HTR-8/SVneo (cell line): ENCODE measurements around the gene GRIN3B.

Experiments
- DNase-seq: peaks from one replicate; pipeline ENCODE4 v3.0.0; 2011; ENCODE audit warnings: low spot score, mixed read lengths; ENCODE audit not compliant: insufficient read length
- FAIRE-seq: peaks from 2 replicates; lab custom pipeline; 2011; peaks lifted over from hg19 to GRCh38; lab: Jason Lieb, UNC

The GRIN3B gene

DNA sequence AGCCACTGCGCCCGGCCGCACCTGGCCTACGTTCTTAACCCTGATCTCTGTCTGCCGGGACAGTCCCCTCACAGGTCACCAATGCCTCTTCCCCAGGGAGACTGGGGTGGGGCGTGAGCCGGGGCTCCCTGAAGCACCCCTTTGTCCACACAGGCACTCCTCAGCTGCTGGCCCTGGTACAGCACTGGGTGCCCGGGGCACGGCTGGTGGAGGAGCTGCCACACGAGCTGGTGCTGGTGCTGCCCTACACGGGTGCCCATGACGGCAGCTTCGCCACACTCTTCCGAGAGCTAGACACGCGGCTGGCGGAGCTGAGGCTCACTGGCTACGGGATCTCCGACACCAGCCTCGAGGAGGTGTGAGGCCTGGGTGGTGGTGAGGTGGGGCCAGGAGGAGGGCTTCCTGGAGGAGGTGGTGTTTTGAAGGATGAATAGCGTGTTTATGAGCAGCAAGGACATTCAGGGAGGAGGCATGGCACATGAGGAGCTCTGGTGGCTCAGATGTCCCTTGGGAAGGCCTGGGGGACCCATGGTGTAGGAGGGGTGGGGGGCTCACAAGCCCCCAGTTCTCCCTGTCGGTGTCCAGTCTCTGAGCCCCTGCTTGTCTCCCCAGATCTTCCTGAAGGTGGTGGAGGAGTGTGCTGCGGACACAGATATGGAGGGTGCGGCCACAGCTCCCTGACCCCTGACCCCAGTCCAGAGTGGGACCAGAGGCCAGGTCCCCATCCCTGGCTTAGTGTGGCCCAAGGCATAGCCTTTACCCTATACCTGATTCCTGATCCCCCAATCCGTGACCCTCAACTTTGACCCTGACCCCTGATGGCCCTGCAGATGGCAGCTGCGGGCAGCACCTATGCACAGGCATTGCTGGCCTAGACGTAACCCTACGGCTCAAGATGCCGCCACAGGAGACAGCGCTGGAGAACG is 53.2 kb downstream of the GRIN3B start:
- DNase-seq: no peak
- no peak for FAIRE-seq

GRCh38 chr19:1054102-1055027 is 54.1 kb downstream of the GRIN3B start:
- FAIRE-seq (no peak), DNase-seq (no peak)

- FAIRE-seq: no peak
- no peak for DNase-seq
These were observed 54.8 kb downstream of the GRIN3B start for GRCh38 chr19:1055028-1055425.

DNA sequence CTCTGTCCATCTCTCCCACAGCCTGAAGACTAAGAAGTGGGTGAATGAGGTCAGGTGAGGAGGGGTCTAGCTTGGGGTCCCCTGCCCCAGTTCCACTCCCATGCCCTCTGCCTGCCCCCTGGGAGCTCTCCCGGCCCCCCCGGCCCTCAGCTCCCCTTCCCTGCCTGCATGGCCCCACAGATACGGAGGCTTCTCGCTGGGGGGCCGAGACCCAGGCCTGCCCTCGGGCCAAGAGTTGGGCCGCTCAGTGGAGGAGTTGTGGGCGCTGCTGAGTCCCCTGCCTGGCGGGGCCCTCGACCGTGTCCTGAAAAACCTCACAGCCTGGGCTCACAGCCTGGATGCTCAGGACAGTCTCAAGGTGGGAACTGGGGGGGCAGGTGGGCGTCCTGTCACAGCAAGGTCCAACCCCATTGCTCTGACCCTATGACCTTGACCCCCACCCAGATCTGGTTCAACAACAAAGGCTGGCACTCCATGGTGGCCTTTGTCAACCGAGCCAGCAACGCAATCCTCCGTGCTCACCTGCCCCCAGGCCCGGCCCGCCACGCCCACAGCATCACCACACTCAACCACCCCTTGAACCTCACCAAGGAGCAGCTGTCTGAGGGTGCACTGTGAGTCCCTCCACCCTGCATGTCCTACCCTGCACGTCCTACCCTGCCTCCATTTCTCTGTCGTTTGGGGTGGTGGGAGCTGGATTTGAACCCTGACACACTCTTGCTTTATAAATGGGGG is 55.8 kb downstream of the GRIN3B start:
- DNase-seq: no peak
- FAIRE-seq: no peak

- FAIRE-seq (no peak), DNase-seq (no peak)
These were observed 57.1 kb downstream of the GRIN3B start for GRCh38 chr19:1057176-1057855.

DNA sequence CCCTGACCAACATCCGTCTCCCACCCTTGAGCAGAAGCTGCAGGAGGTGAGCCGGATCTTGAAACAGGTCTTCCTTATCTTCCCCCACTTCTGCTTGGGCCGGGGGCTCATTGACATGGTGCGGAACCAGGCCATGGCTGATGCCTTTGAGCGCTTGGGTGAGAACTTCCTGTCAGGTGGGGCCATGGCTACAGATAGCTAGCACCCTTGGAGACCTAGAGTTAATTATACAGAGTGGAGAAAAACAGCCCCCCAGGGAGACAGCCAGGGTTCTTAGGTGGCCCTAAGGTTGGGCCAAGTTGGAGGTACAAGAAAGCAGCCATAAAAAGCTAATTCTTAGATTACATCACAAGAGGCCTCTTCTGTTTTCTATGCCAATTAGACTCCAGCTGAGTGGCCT is 57.9 kb downstream of the GRIN3B start:
- no peak for FAIRE-seq

More for the DNA sequence above, 57.9 kb downstream of the GRIN3B start:
- no peak for DNase-seq
